Lower lobe of right lung (tissue), 2 donors: ENCODE measurements around the gene ASIC2. TPM values are rescaled to one million over a fixed set of nuclear protein-coding genes. Genes with fewer than 3 reads are reported as not detected.
A peak's percentile ranks its signal among the peaks of the same experiment; 100 is the strongest.

ENCODE experiments used
- ATAC-seq, 2 donors: fragments of 200-7000 bp; cut with Tn5 transposase; one replicate each; pipeline ENCODE4 v1.9.1; 2020 to 2022; ENCODE audit warnings: mild to moderate bottlenecking in 2 of 2, moderate library complexity in 2 of 2
- DNase-seq: peaks from one replicate; pipeline ENCODE4 v3.0.0-alpha.2; 2020
- H3K27ac ChIP-seq: fragments of 200-600 bp; one replicate; pipeline ENCODE4 v1.8.0; 2022
- H3K27me3 ChIP-seq: fragments of 200-600 bp; one replicate; pipeline ENCODE4 v1.8.0; 2022; ENCODE audit warnings: low read depth
- H3K36me3 ChIP-seq: fragments of 200-600 bp; one replicate; pipeline ENCODE4 v1.8.0; 2022; ENCODE audit warnings: mild to moderate bottlenecking
- H3K4me1 ChIP-seq: fragments of 200-600 bp; one replicate; pipeline ENCODE4 v1.8.0; 2022
- H3K4me3 ChIP-seq: fragments of 200-600 bp; one replicate; pipeline ENCODE4 v1.8.0; 2022; ENCODE audit warnings: mild to moderate bottlenecking
- H3K9me3 ChIP-seq: fragments of 200-600 bp; one replicate; pipeline ENCODE4 v1.8.0; 2022
- CTCF ChIP-seq: fragments of 200-600 bp; IDR thresholded peaks from one replicate; pipeline ENCODE4 v1.8.0; 2022; ENCODE audit warnings: antibody characterized with exemption, mild to moderate bottlenecking
- intact Hi-C: fragments of 100-400 bp; cut with DNase I; formaldehyde crosslinking; loops from one replicate; pipeline ENCODE4 v1.11.0; 2022
- total RNA-seq: library from RNA; stranded (reverse); fragmentation: NEBNext Ultra II Directional; extraction: Animal tissue kit (Norgen Biotek cat#: 25700); gene quantifications from one replicate; pipeline ENCODE4 v1.2.1, GENCODE V29; 2021
- donor health status: DM: no; HTN: yes; CAD: no; lungs with severe emphysema.

ASIC2 gene
- total RNA-seq, 1 donor from 2014 or later: not detected

- peaks cover 17% of the 10 kb centered on the region for H3K27me3 ChIP-seq
- no peaks in the 10 kb centered on the region for H3K9me3 ChIP-seq
- no peak overlapping the region for H3K4me3 ChIP-seq
- H3K4me1 ChIP-seq: peaks cover 21% of the 10 kb centered on the region
- intact Hi-C loops: no loop called here
- no peaks in the 10 kb centered on the region for H3K36me3 ChIP-seq
- DNase-seq: no peak
- no peak for TF ChIP-seq CTCF
- ATAC-seq: no peak
- no peak overlapping the region for H3K27ac ChIP-seq
These were observed 5.9 kb downstream of the ASIC2 start for GRCh38 chr17:33287096-33287725.

- intact Hi-C loops: no loop called here
- DNase-seq: no peak
- no peak overlapping the region for H3K4me3 ChIP-seq
- peaks cover 3% of the 10 kb centered on the region for H3K27me3 ChIP-seq
- H3K27ac ChIP-seq: no peak overlapping the region
- no peak for ATAC-seq
- no peak for TF ChIP-seq CTCF
- H3K9me3 ChIP-seq: no peaks in the 10 kb centered on the region
- no peaks in the 10 kb centered on the region for H3K36me3 ChIP-seq
- peaks cover 17% of the 10 kb centered on the region for H3K4me1 ChIP-seq
These were observed 7.7 kb downstream of the ASIC2 start for GRCh38 chr17:33285413-33285812.

DNA sequence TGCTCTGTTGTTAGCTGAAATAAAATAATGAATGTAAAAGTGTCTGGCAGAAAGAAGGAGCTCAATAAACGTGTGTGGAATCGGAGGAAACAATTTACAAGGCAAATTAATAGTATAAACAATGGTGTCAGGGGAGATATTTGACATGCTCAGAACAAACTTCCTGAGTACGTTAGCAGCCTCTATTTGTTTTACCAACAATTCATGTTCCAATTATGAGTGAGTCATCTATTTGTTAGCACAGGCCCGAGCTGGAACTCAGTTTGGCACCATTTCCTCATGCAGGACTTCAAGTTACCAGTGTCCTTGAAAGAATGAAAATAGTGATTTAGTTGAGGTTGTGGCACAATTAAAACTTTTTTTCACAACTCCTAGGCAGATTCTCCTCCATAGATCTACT is 9.1 kb downstream of the ASIC2 start:
- DNase-seq: no peak
- intact Hi-C loops: no loop called here
- Histone ChIP-seq H3K4me1 (peaks cover 17% of the 10 kb centered on the region), H3K36me3 (no peaks in the 10 kb centered on the region), H3K27ac (no peak overlapping the region), H3K4me3 (no peak overlapping the region), H3K9me3 (no peaks in the 10 kb centered on the region), H3K27me3 (peaks cover 3% of the 10 kb centered on the region)
- peak; percentile 63 to 85 for ATAC-seq
- TF ChIP-seq CTCF: no peak

DNA sequence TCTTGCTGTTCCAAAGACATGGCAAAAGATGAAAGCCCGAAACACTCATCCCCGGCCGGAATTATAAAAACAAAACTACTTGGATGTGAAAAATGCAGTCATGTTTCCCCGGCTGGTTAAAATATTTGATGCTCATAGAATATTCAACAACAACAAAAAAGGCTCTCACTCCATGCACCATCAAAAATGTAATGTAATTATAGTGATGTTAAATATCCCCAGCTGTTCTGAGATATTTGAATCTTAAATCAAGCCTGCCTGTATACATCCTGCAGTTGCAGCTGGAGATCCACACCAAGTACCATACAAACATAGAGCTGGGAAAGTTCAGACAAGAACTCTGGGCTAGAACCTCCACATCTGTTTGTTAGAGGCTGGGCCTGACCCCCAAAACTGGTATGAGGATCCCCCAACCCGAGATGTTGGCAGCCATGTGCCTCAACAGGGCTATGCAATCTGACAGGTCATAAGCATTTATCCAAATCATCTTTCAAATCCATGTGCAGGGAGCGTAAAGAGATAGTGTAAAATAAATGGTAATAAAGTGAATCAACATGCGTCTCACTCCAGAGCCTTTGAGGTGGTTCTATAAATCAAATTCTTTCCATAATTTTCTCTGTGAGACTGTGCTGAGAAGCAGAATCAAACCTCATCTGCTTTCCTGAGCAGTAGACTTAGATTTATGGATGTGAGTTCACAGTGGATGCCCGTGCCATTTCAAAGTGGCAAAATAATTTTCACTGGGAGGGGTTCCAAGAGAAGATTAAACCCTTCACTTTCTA is 12.7 kb downstream of the ASIC2 start:
- H3K27me3 ChIP-seq: peaks cover 3% of the 10 kb centered on the region
- H3K36me3 ChIP-seq: no peaks in the 10 kb centered on the region
- ATAC-seq (no peak), DNase-seq (no peak)
- no peak overlapping the region for H3K27ac ChIP-seq
- no peaks in the 10 kb centered on the region for H3K9me3 ChIP-seq
- no peak overlapping the region for H3K4me3 ChIP-seq
- peaks cover 17% of the 10 kb centered on the region for H3K4me1 ChIP-seq
- intact Hi-C loops: no loop called here
- TF ChIP-seq CTCF: no peak

- Histone ChIP-seq H3K4me3 (no peak overlapping the region), H3K9me3 (no peaks in the 10 kb centered on the region), H3K4me1 (no peaks in the 10 kb centered on the region), H3K27ac (no peak overlapping the region), H3K36me3 (no peaks in the 10 kb centered on the region), H3K27me3 (peaks cover 3% of the 10 kb centered on the region)
- ATAC-seq: no peak
- intact Hi-C loops: no loop called here
- no peak for DNase-seq
- no peak for TF ChIP-seq CTCF
These were observed 15.5 kb downstream of the ASIC2 start for GRCh38 chr17:33277436-33278100.
